OCI-LY3 (cell line): Measurements from ENCODE around the gene AGPAT4.

ENCODE experiments used
- H2AFZ ChIP-seq: fragments of 200-600, 300-600 bp; shearing (Covaris generic); 2 replicates; pipeline ENCODE4 v1.6.0; 2014; ENCODE audit warnings: antibody characterized with exemption, low read depth, low read length
- H3K27ac ChIP-seq: fragments of 200-600, 300-600 bp; sonication (generic); 2 replicates; pipeline ENCODE4 v1.5.1; 2014; ENCODE audit warnings: mild to moderate bottlenecking, low read length, moderate library complexity, mixed read lengths
- H3K27me3 ChIP-seq: fragments of 200-600, 300-600 bp; sonication (generic); 2 replicates; pipeline ENCODE4 v1.6.1; 2014; ENCODE audit warnings: low read depth, low read length, mixed read lengths
- H3K36me3 ChIP-seq: fragments of 200-600, 300-600 bp; sonication (generic); replicated peaks from 2 replicates; pipeline ENCODE3; 2014; ENCODE audit warnings: low read depth, low read length, mixed read lengths
- H3K4me1 ChIP-seq: fragments of 300-600, 200-600 bp; sonication (generic); 2 replicates; pipeline ENCODE4 v1.6.1; 2014; ENCODE audit warnings: low read length, mixed read lengths
- H3K4me2 ChIP-seq: fragments of 200-600, 300-600 bp; sonication (generic); 2 replicates; pipeline ENCODE4 v1.6.1; 2014; ENCODE audit warnings: low read length, mixed read lengths
- H3K4me3 ChIP-seq: fragments of 300-600, 200-600 bp; sonication (generic); 2 replicates; pipeline ENCODE4 v1.5.1; 2014; ENCODE audit warnings: antibody characterized with exemption, mild to moderate bottlenecking, low read length, moderate library complexity
- H3K79me2 ChIP-seq: fragments of 300-600, 200-600 bp; shearing (Covaris generic); 2 replicates; pipeline ENCODE4 v1.6.1; 2014; ENCODE audit warnings: mild to moderate bottlenecking, low read length, mixed read lengths
- H3K9ac ChIP-seq: fragments of 300-600, 200-600 bp; shearing (Covaris generic); 2 replicates; pipeline ENCODE4 v1.6.0; 2014; ENCODE audit warnings: mild to moderate bottlenecking, low read length, moderate library complexity
- H3K9me3 ChIP-seq: fragments of 200-600, 300-600 bp; shearing (Covaris generic); 2 replicates; pipeline ENCODE4 v1.6.1; 2014; ENCODE audit warnings: low read length, mixed read lengths; ENCODE audit not compliant: insufficient read depth
- H4K20me1 ChIP-seq: fragments of 200-600, 300-600 bp; sonication (generic); 2 replicates; pipeline ENCODE4 v1.6.1; 2016; ENCODE audit warnings: low read length, mixed read lengths; ENCODE audit not compliant: insufficient read depth
- CTCF ChIP-seq: fragments of 200-600, 300-600 bp; sonication (generic); IDR thresholded peaks from 2 replicates; pipeline ENCODE4 v1.5.1; 2014; ENCODE audit warnings: antibody characterized with exemption, low read length, low read depth
- EZH2phosphoT487 ChIP-seq: fragments of 200-600 bp; shearing (Covaris generic); IDR thresholded peaks from 2 replicates; pipeline ENCODE4 v1.6.1; 2018; ENCODE audit warnings: antibody characterized with exemption, mixed run types, low read depth

Gene AGPAT4

DNA sequence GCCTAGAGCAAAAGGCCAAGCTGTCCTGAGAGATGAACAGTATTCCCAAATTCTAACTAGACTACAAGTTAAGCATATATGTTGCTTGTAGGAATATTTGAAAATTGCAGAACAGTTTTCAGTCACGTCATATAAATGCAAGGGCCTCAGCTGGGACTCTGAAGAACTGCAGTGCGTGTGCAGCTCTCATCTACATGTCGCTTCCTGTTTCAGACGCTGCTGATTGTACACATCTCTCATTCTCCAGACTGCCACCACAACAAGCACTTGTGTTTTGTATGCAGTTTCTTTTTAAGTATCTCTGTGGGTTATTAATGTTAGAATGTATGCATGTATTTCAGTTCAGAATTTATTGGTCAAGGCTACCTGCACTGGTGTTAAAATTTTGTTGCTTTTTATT is 162.6 kb downstream of the AGPAT4 start:
- H3K79me2 ChIP-seq = no peaks in the 10 kb centered on the region
- no peak overlapping the region for H3K27ac ChIP-seq
- H3K4me2 ChIP-seq = no peak overlapping the region
- no peaks in the 10 kb centered on the region for H3K9me3 ChIP-seq
- peaks cover 72% of the 10 kb centered on the region for H3K36me3 ChIP-seq
- no peak overlapping the region for H2AFZ ChIP-seq
- no peak overlapping the region for H3K9ac ChIP-seq
- H3K4me1 ChIP-seq = peaks cover 24% of the 10 kb centered on the region
- H3K4me3 ChIP-seq = no peak overlapping the region
- no peaks in the 10 kb centered on the region for H3K27me3 ChIP-seq
- TF ChIP-seq EZH2phosphoT487 = no peak
- no peak for TF ChIP-seq CTCF
- peaks cover 11% of the 10 kb centered on the region for H4K20me1 ChIP-seq

DNA sequence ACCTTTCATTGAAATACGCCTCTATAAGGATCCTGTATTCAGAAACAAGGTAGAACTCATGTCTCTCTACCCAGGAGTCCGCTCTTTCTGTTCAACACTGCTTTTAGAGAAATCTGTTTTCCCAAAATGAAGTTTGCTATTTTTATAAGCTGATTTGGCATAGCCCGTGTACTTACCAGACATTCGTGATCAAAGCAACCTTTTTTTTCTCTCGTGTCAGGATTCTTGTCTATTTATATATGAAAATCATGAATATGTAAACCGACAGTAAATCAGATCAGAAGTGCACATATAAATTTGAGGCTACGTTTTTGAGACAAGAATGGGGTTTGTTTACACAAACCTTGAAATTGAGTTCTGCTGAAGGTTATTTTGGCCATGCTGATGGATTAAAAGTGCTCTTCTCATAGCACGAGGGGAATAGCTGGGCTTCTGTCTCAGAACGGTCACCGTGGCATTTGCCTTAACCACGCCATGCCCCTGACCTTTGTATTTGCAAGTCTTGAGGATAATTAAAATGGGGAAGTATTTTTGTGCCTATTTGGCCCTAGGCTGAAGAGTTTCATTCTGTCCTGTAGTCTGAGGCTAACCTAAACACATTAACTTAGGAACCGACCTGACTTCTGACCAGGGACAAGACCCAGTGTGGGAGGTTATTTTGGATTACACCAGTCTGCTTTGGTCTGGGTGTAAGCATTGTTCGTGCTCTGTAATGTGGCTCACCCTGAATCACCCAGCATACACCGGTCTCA is 163.7 kb downstream of the AGPAT4 start:
- Histone ChIP-seq H4K20me1 (0 out of 2 replicates have a peak, but pooled peaks cover 3% of the 10 kb centered on the region), H3K27ac (no peak overlapping the region), H2AFZ (no peak overlapping the region), H3K4me2 (no peak overlapping the region), H3K36me3 (peaks cover 65% of the 10 kb centered on the region), H3K9me3 (no peaks in the 10 kb centered on the region), H3K4me1 (peaks cover 13% of the 10 kb centered on the region), H3K27me3 (no peaks in the 10 kb centered on the region), H3K79me2 (no peaks in the 10 kb centered on the region), H3K9ac (no peak overlapping the region), H3K4me3 (no peak overlapping the region)
- no peak for TF ChIP-seq EZH2phosphoT487
- TF ChIP-seq CTCF = no peak

DNA sequence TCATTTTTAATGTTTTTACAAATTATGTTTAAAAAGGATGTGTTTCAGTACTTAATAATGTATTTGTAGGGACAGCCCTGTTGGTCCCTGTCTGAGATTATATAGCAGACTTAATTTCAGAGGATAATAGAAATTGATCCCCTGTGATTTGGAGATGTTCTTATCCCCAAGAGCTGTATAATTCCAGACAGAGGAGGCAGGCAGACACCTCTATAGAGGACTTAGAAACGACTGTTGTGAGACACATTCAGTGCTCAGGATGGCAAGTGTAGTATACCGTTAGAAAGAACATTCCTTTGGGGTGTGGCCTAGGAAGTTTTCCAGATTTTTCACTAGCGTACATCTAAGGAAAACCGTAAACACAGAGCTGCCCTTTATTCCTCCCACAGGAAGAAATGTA is 164.5 kb downstream of the AGPAT4 start:
- Histone ChIP-seq H3K9me3 (no peaks in the 10 kb centered on the region), H3K27me3 (no peaks in the 10 kb centered on the region), H3K27ac (no peak overlapping the region), H3K4me2 (no peak overlapping the region), H3K4me3 (no peak overlapping the region), H3K79me2 (no peaks in the 10 kb centered on the region), H2AFZ (no peak overlapping the region), H4K20me1 (no peaks in the 10 kb centered on the region), H3K36me3 (peaks cover 62% of the 10 kb centered on the region), H3K4me1 (peaks cover 5% of the 10 kb centered on the region), H3K9ac (no peak overlapping the region)
- no peak for TF ChIP-seq CTCF

DNA sequence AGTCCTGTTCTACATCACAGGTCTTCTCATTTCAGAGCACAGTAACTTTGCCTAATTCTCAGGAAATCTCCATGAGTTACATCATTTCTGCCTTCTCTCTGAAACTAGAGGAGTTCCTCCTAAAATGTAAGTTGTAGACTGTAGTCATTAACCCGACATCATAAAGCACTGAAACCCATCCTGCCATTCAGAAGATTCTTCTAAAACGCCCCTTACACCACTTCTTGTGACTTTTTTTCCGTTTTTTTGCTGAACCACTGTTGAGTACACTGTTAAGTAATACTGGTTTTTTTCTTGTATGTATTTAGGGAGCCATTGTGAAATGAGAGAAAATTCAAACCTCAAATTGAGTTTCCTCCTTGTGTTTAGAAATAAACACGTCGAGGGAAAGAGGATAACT is 164.9 kb downstream of the AGPAT4 start:
- no peak overlapping the region for H3K4me3 ChIP-seq
- H2AFZ ChIP-seq = no peak overlapping the region
- H3K79me2 ChIP-seq = no peaks in the 10 kb centered on the region
- no peak overlapping the region for H3K9ac ChIP-seq
- no peak for TF ChIP-seq CTCF
- TF ChIP-seq EZH2phosphoT487 = no peak
- H3K36me3 ChIP-seq = peaks cover 58% of the 10 kb centered on the region
- no peaks in the 10 kb centered on the region for H3K9me3 ChIP-seq
- no peaks in the 10 kb centered on the region for H4K20me1 ChIP-seq
- peaks cover under 1% of the 10 kb centered on the region; the same call in 1 of the 2 replicates for H3K4me1 ChIP-seq
- H3K4me2 ChIP-seq = no peak overlapping the region
- no peak overlapping the region for H3K27ac ChIP-seq
- no peaks in the 10 kb centered on the region for H3K27me3 ChIP-seq
